Dermis microvascular lymphatic vessel endothelial cell (primary cell): Measurements from ENCODE around the gene CACNA1A. TPM values are rescaled to one million over a fixed set of nuclear protein-coding genes. Genes with fewer than 3 reads are reported as not detected.
A peak's percentile ranks its signal among the peaks of the same experiment; 100 is the strongest.
"Not testable (repeated sequence)": the region's sequence is repeated elsewhere in the genome, so short reads cannot be mapped to it uniquely, and the experiment has no call there.

Experiments
- DNase-seq, 2 donors: peaks; one replicate each; pipeline versions ENCODE4 v3.0.0 to v3.0.0-alpha.2; 2010; ENCODE audit warnings: low read depth in 2 of 2
- total RNA-seq: library from RNA; depleted of rRNA; stranded (reverse); fragments of >200 nt; gene quantifications from 2 replicates; pipeline ENCODE4 v1.2.1, GENCODE V29; 2014

Gene CACNA1A
- total RNA-seq, 1 donor from 2014 or later = under 0.01 TPM

GRCh38 chr19:13281567-13282291 is 224.6 kb downstream of the CACNA1A start:
- no peak for DNase-seq

GRCh38 chr19:13277104-13277809 is 229.0 kb downstream of the CACNA1A start:
- peak; percentile 72 to 77 for DNase-seq

DNA sequence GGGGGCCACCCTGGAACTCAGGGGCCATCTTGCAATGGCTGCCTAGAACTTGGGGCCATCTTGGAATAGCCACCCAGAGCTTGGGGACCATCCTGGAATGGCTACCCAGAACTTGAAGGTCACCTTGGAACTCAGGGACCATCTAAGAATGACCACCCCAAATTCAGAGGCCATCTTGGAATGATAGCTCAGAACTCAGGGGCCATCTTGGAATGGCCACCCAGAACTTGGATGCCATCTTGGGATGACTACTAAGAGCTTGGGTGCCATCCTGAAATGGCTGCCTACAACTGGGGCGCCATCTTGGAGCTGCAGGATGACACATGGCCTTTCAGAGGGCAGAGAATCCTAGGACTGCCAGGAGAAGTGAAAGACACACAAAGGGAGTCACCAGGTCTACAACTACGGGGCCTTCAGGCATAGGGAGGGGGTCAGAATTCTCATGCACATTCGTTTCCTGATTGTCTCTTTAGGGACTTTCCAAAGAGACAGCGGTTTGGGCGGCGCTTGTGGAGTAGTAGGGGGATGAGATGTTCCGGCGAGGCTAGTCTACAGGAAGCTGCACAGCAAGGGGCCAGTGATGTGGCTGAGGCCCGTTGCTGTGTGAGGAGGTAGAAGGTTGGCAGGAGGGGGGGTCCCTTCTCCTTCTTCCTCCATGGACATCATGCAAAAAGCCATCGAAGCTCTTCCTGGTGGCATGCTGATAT is 231.1 kb downstream of the CACNA1A start:
- peak in 1 of 2 donors; percentile 19 for DNase-seq

GRCh38 chr19:13270514-13271105 is 235.7 kb downstream of the CACNA1A start:
- DNase-seq = no peak

- DNase-seq = no peak
Observed at GRCh38 chr19:13269348-13269747, 236.9 kb downstream of the CACNA1A start.

DNA sequence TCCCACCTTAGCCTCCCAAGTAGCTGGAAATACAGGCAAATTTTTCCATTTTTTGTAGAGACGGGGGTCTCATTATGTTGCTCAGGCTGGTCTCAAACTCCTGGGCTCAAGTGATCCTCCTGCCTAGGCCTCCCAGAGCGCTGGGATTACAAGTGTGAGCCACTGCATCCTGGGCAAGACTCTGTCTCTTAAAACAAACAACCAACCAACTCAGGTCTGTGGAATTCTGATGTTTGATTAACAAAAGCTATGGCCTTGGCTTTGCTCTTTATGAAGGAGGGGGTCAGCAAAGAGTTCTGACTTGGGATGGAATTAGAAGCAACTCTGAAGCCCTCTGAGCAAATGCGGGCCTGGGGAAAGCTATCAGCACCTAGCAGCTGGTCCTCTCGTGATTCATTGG is 238.4 kb downstream of the CACNA1A start:
- DNase-seq = no peak

DNA sequence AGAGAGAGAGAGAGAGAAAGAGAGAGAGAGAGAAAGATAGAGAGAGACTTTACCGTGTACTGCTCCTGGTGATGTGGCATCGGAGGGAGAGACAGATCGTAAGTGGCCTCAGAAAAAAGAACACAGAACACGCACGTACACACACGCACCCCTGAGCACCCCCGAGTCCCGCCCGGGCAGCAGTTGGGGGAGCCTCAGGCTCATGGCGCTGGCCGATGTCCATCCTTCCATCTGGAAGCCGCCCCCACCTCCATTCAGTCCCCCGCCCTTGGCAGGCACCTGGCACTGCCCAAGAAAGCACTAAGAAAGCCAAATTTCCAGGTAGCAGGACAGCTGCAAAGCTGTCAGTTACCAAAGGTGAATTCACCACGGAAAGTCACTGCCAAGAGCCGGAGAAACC is 239.1 kb downstream of the CACNA1A start:
- no peak for DNase-seq

- DNase-seq = peak; percentile 33 to 59
Observed at GRCh38 chr19:13262450-13262849, 243.8 kb downstream of the CACNA1A start.

DNA sequence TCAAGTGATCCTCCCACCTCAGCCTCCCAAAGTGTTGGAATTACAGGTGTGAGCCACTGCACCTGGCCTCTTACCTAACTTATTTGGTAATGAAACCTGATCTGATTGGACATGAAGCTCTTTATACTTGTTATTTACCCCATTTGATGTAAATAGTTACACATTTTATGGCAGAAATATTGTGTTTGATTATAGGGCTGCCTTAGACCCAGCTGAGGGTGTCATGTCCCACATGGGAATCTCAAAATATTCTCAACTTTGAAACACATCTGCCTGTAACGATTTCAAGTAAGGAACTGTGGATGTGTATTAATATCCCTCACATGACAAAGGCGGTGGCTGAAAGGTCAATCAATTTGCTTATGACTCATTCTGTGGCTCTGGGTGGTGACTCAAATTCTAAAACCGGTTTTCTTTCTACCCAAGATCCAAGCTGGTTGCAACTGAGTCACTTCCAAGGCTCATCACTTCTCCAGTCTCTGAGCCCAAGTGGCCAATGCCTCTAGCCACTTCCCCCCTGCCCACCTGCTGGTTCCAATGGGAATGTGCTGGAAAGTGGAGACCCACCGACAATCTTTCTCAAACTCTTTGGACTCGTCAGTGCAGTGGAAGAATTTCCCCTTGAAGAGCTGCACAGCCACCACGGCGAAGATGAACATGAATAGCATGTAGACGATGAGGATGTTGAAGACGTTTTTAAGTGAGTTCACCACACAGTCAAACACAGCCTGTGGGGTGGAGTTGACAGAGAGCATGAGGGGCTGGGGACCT is 245.2 kb downstream of the CACNA1A start:
- DNase-seq = peak in 1 of 2 donors; percentile 67

GRCh38 chr19:13256918-13257317 is 249.4 kb downstream of the CACNA1A start:
- no peak for DNase-seq

- not testable (repeated sequence) for DNase-seq
Observed at GRCh38 chr19:13256398-13256797, 249.9 kb downstream of the CACNA1A start.

DNA sequence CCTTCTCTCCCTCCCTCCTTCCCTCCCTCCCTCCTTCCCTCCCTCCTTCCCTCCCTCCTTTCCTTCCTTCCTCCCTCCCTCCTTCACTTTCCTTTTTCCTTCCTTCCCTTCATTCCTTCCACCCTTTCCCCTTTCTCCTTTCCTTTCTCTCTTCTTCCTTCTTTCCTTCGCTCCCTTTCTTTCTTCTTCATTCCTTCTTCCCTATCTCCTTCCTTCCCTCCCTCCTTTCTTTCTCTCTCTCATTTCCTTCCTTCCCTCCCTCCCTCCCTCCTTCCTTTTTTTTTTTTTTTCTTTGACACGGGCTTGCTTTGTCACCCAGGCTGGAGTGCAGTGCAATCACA is 250.6 kb downstream of the CACNA1A start:
- DNase-seq = no peak

DNA sequence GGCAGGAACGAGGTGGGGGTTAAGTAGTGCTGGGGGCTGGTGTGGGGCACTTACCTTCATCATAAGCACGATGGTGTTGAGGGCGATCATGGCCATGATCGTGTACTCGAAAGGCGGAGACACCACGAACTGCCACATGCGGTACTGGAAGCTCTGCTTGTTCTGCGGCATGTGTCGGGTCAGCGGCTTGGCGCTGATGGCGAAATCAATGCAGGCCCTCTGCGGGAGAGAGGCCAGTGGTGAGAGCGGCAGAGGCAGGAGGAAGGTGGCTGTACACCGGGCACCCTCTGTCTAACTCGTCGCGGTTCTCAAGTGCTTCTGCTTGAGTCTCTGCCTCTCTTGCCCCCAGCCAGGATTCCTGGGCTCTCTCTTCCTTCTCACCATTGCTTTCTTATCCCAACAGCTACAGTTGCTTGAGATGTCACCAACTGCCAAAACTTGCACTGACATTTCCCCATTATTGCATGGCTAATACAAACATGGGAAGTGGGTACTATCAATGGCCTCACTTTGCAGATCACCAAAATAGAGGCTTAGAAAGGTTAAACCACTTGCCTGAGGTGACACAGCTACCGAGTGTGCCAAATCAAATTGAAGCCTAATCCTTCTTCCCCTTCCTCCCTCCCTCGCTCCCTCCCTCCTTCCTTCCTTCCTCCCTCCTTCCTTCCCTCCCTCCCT is 251.1 kb downstream of the CACNA1A start:
- no peak for DNase-seq

GRCh38 chr19:13252569-13253335 is 253.5 kb downstream of the CACNA1A start:
- DNase-seq = no peak

DNA sequence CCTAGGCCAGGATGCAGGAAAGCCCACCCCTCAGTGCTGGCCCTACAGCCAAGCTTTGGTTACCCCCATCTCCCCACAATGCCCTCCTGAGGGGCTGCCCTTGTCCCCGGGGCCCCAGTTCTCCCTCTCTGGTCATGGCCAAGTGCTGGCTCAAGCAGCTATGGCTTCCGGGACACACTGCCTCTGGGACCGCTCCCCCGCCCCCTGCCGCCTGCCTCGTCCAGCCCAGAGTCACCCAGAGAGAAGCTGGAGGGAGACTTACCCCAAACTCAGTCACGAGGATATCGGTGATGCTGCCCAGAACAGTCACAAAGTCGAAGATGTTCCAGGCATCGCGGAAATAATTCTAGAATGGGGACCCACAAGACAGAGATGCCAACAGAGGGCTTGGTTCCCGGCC is 261.4 kb downstream of the CACNA1A start:
- no peak for DNase-seq

- DNase-seq = no peak
Observed at GRCh38 chr19:13241231-13242104, 264.8 kb downstream of the CACNA1A start.

DNA sequence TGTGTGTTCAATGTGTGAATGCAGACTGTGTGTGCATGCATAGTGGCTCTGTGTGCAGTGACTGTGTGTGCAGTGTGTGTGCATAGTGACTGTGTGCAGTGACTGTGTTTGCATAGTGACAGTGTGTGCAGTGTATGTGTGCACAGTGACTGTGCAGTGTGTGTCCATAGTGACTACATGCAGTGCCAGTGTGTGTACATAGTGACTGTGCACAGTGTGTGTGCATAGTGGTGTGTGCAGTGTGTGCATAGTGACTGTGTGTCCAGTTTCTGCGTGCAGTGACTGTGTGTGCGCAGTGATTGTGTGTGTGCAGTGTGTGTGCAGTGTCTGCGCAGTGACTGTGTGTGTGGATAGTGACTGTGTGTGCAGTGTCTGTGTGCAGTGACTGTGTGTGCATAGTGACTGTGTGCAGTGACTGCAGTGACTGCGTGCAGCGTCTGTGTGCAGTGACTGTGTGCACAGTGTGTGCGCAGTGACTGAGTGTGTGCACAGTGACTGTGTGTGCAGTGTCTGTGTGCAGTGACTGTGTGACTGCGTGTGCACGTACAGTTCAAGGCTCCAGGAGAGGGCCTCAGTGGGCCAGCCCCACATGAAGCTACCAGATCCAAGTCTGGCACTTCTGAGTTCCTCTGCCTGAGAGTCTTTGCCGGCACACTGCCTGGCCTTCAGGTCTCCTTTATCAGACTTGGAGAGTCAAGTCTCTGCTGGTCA is 265.8 kb downstream of the CACNA1A start:
- no peak for DNase-seq

- DNase-seq = no peak
Observed at GRCh38 chr19:13238891-13239534, 267.3 kb downstream of the CACNA1A start.
